Frontal cortex (tissue), 4 donors: ENCODE data around the gene ABRACL. TPM values are rescaled to one million over a fixed set of nuclear protein-coding genes. Genes with fewer than 3 reads are reported as not detected.

Source experiments
- DNase-seq, 2 donors: peaks; one replicate each; pipeline ENCODE4 v3.0.0; 2012; ENCODE audit warnings: low spot score in 2 of 2
- FAIRE-seq: peaks from 2 replicates; lab custom pipeline; 2012; peaks lifted over from hg19 to GRCh38; lab: Jason Lieb, UNC
- total RNA-seq: library from RNA; depleted of rRNA; stranded (reverse); fragments of >200 nt; gene quantifications from one replicate; pipeline ENCODE4 v1.2.3, GENCODE V29; 2014
- donor health status: control.
- donor health status: control.
- donor health status: control.

Gene ABRACL
- total RNA-seq, 1 donor from 2014 or later = 55.4 TPM

GRCh38 chr6:139050770-139051313, 22.3 kb downstream of the ABRACL start:
- DNase-seq (no peak), FAIRE-seq (no peak)

- no peak for FAIRE-seq
- DNase-seq = no peak
Measured at GRCh38 chr6:139051396-139052060, 23.0 kb downstream of the ABRACL start.

- FAIRE-seq (no peak), DNase-seq (no peak)
Measured at GRCh38 chr6:139053382-139053781, 24.8 kb downstream of the ABRACL start.

GRCh38 chr6:139054001-139054400, 25.5 kb downstream of the ABRACL start:
- FAIRE-seq (no peak), DNase-seq (no peak)

- DNase-seq (no peak), FAIRE-seq (no peak)
Measured at GRCh38 chr6:139055709-139056108, 27.2 kb downstream of the ABRACL start.

GRCh38 chr6:139058029-139058428, 29.5 kb downstream of the ABRACL start:
- FAIRE-seq (no peak), DNase-seq (no peak)

GRCh38 chr6:139060332-139060731, 31.8 kb downstream of the ABRACL start:
- no peak for DNase-seq
- FAIRE-seq = no peak

- DNase-seq = no peak
- no peak for FAIRE-seq
Measured at GRCh38 chr6:139062932-139063646, 34.5 kb downstream of the ABRACL start.

GRCh38 chr6:139064981-139065665, 36.6 kb downstream of the ABRACL start:
- DNase-seq (no peak), FAIRE-seq (no peak)

GRCh38 chr6:139066080-139066479, 37.5 kb downstream of the ABRACL start:
- FAIRE-seq (no peak), DNase-seq (no peak)

- no peak for DNase-seq
- FAIRE-seq = no peak
Measured at GRCh38 chr6:139068846-139069245, 40.3 kb downstream of the ABRACL start.

GRCh38 chr6:139073118-139073517, 44.6 kb downstream of the ABRACL start:
- no peak for FAIRE-seq
- no peak for DNase-seq

- FAIRE-seq (no peak), DNase-seq (no peak)
Measured at GRCh38 chr6:139079018-139079417, 50.5 kb downstream of the ABRACL start.

GRCh38 chr6:139080255-139080920, 51.8 kb downstream of the ABRACL start:
- DNase-seq (no peak), FAIRE-seq (no peak)

- FAIRE-seq (no peak), DNase-seq (no peak)
Measured at GRCh38 chr6:139081471-139081870, 52.9 kb downstream of the ABRACL start.

- FAIRE-seq = no peak
- DNase-seq = no peak
Measured at GRCh38 chr6:139082370-139082769, 53.8 kb downstream of the ABRACL start.

GRCh38 chr6:139091826-139092225, 63.3 kb downstream of the ABRACL start:
- FAIRE-seq = no peak
- DNase-seq = no peak
